Esophagus muscularis mucosa (tissue), 3 donors: ENCODE results near the gene SPHK1.
"Not testable (repeated sequence)": the region's sequence is repeated elsewhere in the genome, so short reads cannot be mapped to it uniquely, and the experiment has no call there.

Experiments used
- CTCF ChIP-seq, 3 experiments: fragments of 200-600 bp in 2 of 3; fragments of 450-650 bp in 1 of 3; sonication (generic) in 2 of 3; IDR thresholded peaks; one replicate each; pipeline ENCODE4 v1.5.1; 2017 to 2019; ENCODE audit warnings: antibody characterized with exemption in 3 of 3, mild to moderate bottlenecking in 2 of 3, moderate library complexity in 1 of 3
- POLR2A ChIP-seq: fragments of 450-650 bp; IDR thresholded peaks from one replicate; pipeline ENCODE4 v1.6.1; 2017; ENCODE audit warnings: antibody characterized with exemption, moderate library complexity, mild to moderate bottlenecking, low read depth

- TF ChIP-seq CTCF (IDR thresholded peaks at IDR 0.05); POLR2A: not testable (repeated sequence)
Observed at GRCh38 chr17:76359776-76360175, 24.6 kb upstream of the SPHK1 start.
